SK-N-SH treated with all-trans-retinoic acid at 6 μM for 48 hours (cell line): ENCODE measurements around the gene EAPP.

Experiments
- BACH2 ChIP-seq: fragments of 250-450 bp; sonication (Bioruptor Pico); IDR thresholded peaks from 2 replicates; pipeline ENCODE4 v1.9.0; 2021; ENCODE audit warnings: mild to moderate bottlenecking, borderline replicate concordance
- GLIS3 ChIP-seq: fragments of 250-450 bp; sonication (Bioruptor Pico); IDR thresholded peaks from 2 replicates; pipeline ENCODE4 v1.5.0; 2020; ENCODE audit warnings: mild to moderate bottlenecking, moderate library complexity
- ISL1 ChIP-seq: fragments of 250-450 bp; sonication (Bioruptor Pico); IDR thresholded peaks from 2 replicates; pipeline ENCODE4 v2.1.2; 2022; ENCODE audit warnings: mild to moderate bottlenecking, moderate library complexity
- TOX ChIP-seq: fragments of 250-450 bp; sonication (Bioruptor Pico); IDR thresholded peaks from 2 replicates; pipeline ENCODE4 v1.8.0; 2021; ENCODE audit warnings: mild to moderate bottlenecking, moderate library complexity, borderline replicate concordance
- ZFP3 ChIP-seq: fragments of 250-450 bp; sonication (Bioruptor Pico); IDR thresholded peaks from 2 replicates; pipeline ENCODE4 v1.5.0; 2020; ENCODE audit warnings: mild to moderate bottlenecking, moderate library complexity
- ZFP30 ChIP-seq: fragments of 450-650 bp; formaldehyde crosslinking; IDR thresholded peaks from 2 replicates; pipeline ENCODE4 v1.5.0; 2022; ENCODE audit warnings: mild to moderate bottlenecking, moderate library complexity
- TF ChIP-seq, protein P1 (sequence below): fragments of 250-450 bp; sonication (Bioruptor Pico); IDR thresholded peaks from 2 replicates; pipeline ENCODE4 v1.8.0; 2020; ENCODE audit warnings: mild to moderate bottlenecking, moderate library complexity, borderline replicate concordance

DNA sequence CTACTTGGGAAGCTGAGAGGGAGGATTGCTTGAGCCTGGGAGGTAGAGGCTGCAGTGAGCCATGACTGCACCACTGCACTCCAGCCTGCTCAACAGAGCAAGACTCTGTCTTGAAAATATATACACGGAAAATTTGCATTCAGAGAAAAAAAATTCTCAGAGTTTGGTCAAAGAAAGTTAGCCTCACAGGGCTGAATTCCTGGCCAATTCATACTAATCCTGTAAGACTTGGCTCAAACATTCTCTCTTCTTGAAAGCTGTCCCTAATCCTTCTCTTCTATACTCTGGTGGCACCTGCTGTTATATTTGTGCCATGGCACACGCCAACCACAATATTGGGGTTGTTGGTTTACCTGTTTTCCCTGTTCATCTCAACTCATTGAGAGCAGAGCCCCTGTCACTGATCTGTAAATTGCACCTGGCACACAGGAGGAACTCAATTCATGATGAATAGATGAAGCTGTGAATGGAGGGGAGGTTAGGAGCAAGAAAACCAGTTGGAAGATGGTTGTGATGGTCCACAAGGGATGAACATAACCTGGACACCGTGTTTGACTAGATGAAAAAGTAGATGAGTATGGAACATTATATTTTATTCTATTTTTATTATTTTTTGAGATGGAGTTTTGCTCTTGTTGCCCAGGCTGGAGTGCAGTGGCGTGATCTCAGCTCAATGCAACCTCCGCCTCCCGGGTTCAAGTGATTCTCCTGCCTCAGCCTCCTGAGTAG is 40.7 kb downstream of the EAPP start:
- TF ChIP-seq GLIS3 (CRISPR knock-in tag) (no peak), ZFP30 (CRISPR knock-in tag) (no peak), ISL1 (no peak), ZFP3 (CRISPR knock-in tag) (no peak), TOX (CRISPR knock-in tag) (no peak), BACH2 (CRISPR knock-in tag) (no peak)
- TF ChIP-seq, protein P1, sequence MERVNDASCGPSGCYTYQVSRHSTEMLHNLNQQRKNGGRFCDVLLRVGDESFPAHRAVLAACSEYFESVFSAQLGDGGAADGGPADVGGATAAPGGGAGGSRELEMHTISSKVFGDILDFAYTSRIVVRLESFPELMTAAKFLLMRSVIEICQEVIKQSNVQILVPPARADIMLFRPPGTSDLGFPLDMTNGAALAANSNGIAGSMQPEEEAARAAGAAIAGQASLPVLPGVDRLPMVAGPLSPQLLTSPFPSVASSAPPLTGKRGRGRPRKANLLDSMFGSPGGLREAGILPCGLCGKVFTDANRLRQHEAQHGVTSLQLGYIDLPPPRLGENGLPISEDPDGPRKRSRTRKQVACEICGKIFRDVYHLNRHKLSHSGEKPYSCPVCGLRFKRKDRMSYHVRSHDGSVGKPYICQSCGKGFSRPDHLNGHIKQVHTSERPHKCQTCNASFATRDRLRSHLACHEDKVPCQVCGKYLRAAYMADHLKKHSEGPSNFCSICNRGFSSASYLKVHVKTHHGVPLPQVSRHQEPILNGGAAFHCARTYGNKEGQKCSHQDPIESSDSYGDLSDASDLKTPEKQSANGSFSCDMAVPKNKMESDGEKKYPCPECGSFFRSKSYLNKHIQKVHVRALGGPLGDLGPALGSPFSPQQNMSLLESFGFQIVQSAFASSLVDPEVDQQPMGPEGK (CRISPR knock-in tag) = no peak
